ENCODE data around the gene POP7.
"Not testable (repeated sequence)": the region's sequence is repeated elsewhere in the genome, so short reads cannot be mapped to it uniquely, and the experiment has no call there.

The POP7 gene

DNA sequence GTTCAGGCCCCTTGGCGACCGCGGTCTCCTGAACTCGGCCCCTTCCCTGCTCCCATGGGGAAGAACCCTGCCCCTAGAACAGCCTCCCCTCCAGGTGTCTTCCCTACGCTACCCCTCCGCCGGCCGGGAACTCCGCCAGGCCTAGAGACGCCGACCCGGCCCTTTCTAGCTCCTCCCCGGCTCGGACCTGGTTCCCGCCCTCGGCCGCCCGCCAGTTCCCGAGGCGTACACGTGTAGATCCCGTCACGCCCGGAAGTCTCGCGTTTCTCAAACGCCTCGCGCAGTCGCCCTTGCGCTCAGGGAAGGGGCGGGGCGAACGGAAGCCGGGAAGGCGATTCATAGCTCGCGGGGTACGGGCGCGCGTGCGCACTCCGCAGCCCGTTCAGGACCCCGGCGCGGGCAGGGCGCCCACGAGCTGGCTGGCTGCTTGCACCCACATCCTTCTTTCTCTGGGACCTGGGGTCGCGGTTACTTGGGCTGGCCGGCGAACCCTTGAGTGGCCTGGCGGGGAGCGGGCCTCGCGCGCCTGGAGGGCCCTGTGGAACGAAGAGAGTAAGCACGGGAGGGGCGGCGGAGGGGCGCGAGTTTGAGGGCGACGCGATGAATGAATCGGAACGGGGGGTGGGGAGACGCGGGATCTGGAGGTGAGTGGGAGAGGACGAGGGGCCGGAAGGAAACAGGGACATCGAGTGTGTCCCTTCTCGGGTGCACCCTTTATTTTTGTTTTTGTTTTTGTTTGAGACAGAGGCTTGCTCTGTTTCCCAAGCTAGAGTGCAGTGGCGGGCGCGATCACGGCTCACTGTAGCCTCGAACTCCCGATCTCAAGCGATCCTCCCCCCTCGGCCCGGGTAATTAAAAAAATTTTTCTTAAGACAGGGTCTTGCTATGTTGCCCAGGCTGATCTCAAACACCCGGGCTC lies at the start of gene POP7:
Gene POP7 (plus strand): TSS at position 369 of the 919 bp plus-strand sequence. CDS start 710 bp downstream, outside the sequence.
- in situ Hi-C loops (cut with MboI; ENCODE audit: low sequenced_read_pairs), result no loop called here

DNA sequence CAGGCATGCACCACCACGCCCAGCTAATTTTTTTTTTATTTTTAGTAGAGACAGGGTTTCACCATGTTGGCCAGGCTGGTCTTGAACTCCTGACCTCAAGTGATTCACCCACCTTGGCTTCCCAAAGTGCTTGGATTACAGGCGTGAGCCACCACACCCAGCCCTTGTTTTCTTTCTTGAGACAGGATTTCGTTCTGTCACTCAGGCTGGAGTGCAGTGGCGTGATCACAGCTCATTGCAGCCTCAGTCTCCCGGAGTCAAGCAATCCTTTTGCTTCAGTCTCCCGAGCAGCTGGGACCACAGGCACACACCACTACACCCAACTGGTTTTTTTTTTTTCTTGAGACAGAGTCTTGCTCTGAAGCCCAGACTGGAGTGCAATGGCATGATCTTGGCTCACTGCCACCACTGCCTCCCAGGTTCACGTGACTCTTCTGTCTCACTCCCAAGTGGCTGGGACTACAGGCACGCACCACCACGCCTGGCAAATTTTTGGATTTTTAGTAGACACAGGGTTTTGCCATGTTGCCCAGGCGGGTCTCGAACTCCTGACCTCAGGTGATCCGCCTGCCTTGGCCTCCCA lies 43.6 kb upstream of the POP7 start:
- in situ Hi-C loops (cut with MboI; ENCODE audit: low sequenced_read_pairs), result not testable (repeated sequence)

DNA sequence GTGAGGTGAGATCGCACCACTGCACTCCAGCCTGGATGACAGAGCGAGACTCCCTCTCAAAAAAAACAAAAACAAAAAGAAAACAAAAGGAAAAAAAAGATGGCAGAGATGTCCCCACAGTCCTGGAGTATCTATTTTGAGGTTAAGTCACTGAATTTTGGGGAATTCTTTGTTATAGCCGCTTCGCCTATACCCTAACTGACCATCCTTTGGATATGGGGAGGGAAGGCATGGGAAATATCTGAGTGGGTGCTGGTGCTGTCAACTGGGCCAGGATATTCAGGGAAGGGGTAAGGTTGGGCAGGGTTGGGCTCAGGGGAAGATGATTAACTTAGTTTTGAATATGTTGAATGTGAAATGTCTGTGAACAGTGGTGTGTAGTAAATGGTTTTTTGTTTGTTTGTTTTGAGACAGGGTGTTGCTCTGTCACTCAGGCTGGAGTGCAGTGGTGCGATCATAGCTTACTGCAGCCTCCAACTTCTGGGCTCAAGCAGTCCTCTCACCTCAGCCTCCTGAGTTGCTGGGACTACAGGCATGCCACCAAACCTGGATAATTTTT lies 40.7 kb upstream of the POP7 start:
- in situ Hi-C loops (cut with MboI; ENCODE audit: low sequenced_read_pairs), result no loop called here

GRCh38 chr7:100667331-100668068 lies 38.4 kb upstream of the POP7 start:
- in situ Hi-C loops (cut with MboI; ENCODE audit: low sequenced_read_pairs), result no loop called here

- in situ Hi-C loops (cut with MboI; ENCODE audit: low sequenced_read_pairs), result no loop called here
Measured at GRCh38 chr7:100668069-100668449, 37.9 kb upstream of the POP7 start.

- in situ Hi-C loops (cut with MboI; ENCODE audit: low sequenced_read_pairs), result not testable (repeated sequence)
Measured at GRCh38 chr7:100669106-100669505, 36.8 kb upstream of the POP7 start.

DNA sequence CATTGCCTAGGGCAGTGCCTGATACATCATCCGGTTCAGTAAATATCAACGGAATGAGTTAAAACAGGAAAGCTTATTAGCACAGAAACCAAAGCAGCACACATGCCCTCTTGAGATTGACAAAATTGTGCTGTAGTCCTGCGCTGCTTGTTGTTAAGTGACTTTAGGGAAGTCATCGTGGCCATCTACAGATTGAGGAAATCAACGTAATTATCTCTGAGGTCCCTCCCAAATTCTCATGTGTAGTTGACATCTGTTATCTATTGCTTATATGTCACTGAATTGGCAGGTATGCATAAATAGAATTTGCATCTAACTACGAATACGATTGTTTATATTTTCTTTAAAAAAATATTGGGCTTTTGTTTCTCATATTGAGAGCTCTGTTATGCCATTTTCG lies 35.8 kb upstream of the POP7 start:
- in situ Hi-C loops (cut with MboI; ENCODE audit: low sequenced_read_pairs), result no loop called here

DNA sequence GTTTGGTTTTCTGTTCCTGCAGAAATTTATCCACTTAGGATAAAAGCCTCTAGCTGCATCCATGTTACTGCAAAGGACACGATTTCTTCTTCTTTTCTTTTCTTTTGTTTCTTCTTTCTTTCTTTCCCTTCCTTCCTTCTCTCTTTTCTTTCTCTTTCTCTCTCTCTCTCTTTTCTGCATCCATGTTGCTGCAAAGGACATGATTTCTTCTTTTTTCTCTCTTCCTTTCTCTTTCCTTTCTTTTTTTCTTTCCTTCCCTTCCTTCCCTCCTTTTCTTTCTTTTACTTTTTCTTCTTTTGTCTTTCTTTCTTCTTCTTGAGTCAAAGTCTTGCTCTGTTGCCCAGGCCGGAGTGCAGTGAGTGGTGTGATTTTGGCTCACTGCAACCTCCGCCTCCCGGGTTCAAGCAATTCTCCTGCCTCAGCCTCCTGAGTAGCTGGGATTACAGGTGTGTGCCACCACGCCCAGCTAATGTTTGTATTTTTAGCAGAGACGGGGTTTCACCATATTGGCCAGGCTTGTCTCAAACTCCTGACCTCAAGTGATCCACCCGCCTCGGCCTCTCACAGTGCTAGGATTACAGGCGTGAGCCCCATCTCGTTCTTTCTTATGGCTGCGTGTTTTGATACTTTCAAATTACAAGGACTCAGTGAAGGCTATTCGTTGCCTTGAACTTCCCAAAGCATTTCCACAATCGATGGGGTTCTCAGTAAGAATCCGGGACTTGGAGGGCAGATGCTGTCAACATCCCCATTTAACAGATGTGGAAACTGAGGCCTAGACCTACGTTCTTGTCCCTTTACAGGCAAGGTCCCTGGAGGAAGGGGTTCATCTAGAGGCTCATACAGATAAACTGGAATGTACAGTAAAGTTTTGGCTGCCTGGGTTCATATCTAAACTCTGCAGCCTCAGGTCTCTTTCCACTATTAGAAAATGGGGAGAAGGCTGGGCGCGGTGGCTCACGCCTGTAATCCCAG lies 34.3 kb upstream of the POP7 start:
- in situ Hi-C loops (cut with MboI; ENCODE audit: low sequenced_read_pairs), result no loop called here

GRCh38 chr7:100673302-100673941 lies 32.5 kb upstream of the POP7 start, which contains the start of gene GNB2:
TSS of gene GNB2 (plus strand) at chr7:100673740. CDS start at chr7:100676266, 2,526 bp downstream.
- in situ Hi-C loops (cut with MboI; ENCODE audit: low sequenced_read_pairs), result no loop called here

DNA sequence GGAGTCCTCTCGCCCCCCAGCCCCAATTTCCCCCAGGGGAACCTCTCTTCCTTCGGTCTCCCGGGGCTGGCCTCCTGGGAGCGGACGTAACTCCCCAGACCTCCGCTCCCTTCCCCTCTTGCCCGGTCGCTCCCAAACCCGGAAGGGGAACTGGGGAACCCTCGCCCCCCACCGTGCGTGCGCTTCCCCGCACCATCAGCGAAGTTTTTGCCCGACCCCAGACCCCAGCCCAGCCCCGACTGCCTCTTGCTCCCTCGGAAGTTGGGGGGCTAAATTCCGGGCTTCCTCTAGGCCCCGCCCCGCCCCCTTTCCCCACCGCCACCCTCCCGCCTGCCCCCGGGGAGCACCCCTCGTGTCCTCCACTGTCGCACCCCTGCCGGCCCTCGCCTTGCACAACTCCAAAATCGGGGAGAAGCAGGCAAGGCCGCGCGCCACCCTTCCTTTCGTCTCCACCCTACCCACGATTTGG lies 31.9 kb upstream of the POP7 start:
- in situ Hi-C loops (cut with MboI; ENCODE audit: low sequenced_read_pairs), result no loop called here

DNA sequence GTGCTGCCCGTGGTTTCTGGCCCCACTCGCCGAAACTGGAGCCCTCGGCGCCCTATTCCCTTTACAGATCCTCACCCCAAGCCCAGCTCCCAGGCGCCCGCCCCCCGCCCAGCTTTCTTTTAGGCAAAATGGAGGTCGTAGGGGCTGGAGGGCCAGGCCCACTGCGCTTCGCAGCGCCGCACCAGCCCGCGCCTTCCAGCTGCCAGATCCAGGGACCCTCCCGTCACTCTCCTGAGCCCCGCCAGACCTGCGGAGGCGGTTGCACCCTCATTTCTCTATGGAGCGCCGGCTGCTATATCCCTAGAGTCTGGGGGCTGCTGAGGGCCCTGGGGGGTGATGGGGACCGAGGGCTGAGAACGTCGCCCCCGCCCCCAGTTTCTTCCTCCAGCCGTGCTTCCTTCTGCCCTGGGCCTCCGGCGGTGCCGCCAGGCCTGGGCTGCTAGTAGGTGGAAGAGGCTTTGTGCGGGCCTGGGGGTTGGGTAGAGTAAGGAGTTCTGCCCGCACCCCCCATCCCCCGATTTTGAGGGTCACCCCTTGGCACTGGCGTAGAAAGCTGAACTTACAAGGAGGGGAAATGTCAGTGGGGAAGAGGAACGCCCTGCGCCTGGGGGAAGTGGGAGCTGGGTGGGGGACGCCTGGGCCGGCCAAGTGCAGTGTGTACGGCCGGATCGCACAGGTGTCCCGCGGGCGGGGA lies 31.4 kb upstream of the POP7 start:
- in situ Hi-C loops (cut with MboI; ENCODE audit: low sequenced_read_pairs), result no loop called here

- in situ Hi-C loops (cut with MboI; ENCODE audit: low sequenced_read_pairs), result no loop called here
Measured at GRCh38 chr7:100675105-100675451, 30.8 kb upstream of the POP7 start.

DNA sequence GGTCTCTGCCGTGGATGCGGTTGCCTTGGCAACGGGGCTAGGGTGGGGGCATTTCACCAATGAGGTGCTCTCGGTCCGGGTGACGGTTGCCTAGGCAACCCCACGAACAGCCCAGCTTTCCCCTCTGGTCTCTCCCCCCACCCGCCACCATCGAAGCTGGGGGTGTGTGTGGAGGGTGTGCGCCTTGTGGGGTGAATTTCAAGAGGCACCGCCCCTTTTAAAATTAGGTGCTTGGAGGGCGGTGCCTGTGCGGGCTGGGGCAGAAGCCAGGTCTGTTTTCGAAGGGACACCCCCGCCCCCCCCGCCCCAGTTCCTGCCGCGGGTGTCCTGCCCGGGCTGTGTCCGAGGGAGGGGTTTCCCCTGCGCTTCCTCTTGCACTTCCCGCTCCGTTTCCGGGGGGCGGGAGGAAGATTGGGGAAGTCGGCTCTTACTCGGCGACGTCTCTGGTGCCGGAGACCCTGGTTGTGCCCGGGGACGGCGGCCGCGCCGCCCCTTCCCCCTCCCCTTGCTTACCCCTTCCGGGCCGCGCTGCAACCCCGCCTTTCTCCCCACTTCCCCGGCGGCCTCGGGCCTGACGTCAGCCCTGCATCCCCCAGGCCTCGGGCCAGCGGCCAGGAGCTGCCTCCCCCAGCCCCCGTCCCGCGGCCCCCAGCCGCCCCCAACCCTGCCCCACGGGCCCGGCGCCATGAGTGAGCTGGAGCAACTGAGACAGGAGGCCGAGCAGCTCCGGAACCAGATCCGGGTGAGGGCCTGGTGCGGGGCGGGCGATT lies 30.2 kb upstream of the POP7 start:
- in situ Hi-C loops (cut with MboI; ENCODE audit: low sequenced_read_pairs), result no loop called here

DNA sequence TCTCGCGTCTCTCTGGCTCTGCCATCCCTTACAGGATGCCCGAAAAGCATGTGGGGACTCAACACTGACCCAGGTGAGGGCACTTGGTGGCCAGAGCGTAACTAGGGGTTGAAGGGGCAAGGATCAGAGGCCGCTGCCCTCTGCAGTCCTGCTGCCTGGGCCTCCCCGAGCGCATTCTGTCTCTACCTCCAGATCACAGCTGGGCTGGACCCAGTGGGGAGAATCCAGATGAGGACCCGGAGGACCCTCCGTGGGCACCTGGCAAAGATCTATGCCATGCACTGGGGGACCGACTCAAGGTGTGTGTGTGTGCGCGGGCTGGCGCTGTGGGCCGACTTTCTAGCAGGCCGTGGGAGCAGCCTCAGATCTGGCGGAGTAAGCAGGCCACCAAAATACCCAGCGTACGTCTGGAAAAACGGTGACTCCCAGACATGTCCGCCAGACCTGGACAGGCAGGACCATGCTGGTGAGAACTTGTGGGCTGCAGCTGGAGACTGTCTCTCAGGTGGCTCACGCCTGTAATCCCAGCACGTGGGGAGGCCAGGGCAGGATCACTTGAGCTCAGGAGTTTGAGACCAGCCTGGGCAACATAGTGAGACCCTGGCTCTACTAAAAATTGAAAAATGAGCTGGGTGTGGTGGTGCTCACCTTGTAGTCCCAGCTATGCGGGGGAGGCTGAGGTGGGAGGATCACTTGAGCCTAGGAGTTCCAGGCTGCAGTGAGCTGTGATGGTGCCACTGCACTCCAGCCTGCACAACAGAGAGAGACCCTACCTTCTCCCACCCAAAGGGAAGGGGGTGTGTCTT lies 29.2 kb upstream of the POP7 start:
- in situ Hi-C loops (cut with MboI; ENCODE audit: low sequenced_read_pairs), result no loop called here

- in situ Hi-C loops (cut with MboI; ENCODE audit: low sequenced_read_pairs), result no loop called here
Measured at GRCh38 chr7:100677308-100678267, 28.3 kb upstream of the POP7 start.

GRCh38 chr7:100678291-100678984 lies 27.5 kb upstream of the POP7 start:
- in situ Hi-C loops (cut with MboI; ENCODE audit: low sequenced_read_pairs), result no loop called here
